IMR-90 (cell line): ENCODE measurements around the gene TCF4. TPM values are rescaled to one million over a fixed set of nuclear protein-coding genes. Genes with fewer than 3 reads are reported as not detected.

Source experiments
- ATAC-seq: fragments of 200-7000 bp; cut with Tn5 transposase; 2 replicates; pipeline ENCODE4 v1.9.1; 2020; ENCODE audit warnings: low read depth, mild to moderate bottlenecking, moderate library complexity
- BruUV-seq: library from RNA; stranded (reverse); fragments of 400-500 nt; replicated peaks from 2 replicates; lab custom pipeline; 2021; lab: Mats Ljungman, UMichigan
- CTCF ChIA-PET: fragments of 300-600 bp; formaldehyde crosslinking; extraction: SDS; loops from one replicate; lab custom pipeline; 2021; ENCODE audit warnings: antibody characterized with exemption; lab: Yijun Ruan, JAX
- POLR2A ChIA-PET: fragments of 300-600 bp; sonication (Branson Sonifier 250); formaldehyde crosslinking; loops from one replicate; lab custom pipeline; 2022; ENCODE audit warnings: antibody characterized with exemption; ENCODE audit not compliant: unreplicated experiment; lab: Charles Lee
- DNase-seq: peaks from one replicate; pipeline ENCODE4 v3.0.0; 2013
- H2AFZ ChIP-seq: replicated peaks from 2 replicates; pipeline ENCODE3; 2013; ENCODE audit warnings: low read length, mild to moderate bottlenecking; ENCODE audit not compliant: poor library complexity
- H2AK5ac ChIP-seq: 2 replicates; pipeline ENCODE4 v1.6.1; 2013; ENCODE audit warnings: low read depth, low read length, inconsistent platforms
- H2AK9ac ChIP-seq: replicated peaks from 2 replicates; pipeline ENCODE3; 2013; ENCODE audit warnings: mild to moderate bottlenecking, low read depth, low read length, moderate library complexity; ENCODE audit not compliant: poor library complexity
- H2BK120ac ChIP-seq: 2 replicates; pipeline ENCODE4 v1.6.1; 2013; ENCODE audit warnings: low read depth, low read length, inconsistent platforms
- H2BK15ac ChIP-seq: 3 replicates; pipeline ENCODE4 v1.6.1; 2013; ENCODE audit warnings: low read depth, low read length, inconsistent platforms
- H2BK20ac ChIP-seq: 2 replicates; pipeline ENCODE4 v1.6.1; 2013; ENCODE audit warnings: low read depth, mild to moderate bottlenecking, inconsistent platforms, low read length, moderate library complexity
- H2BK5ac ChIP-seq: 2 replicates; pipeline ENCODE4 v1.6.1; 2013; ENCODE audit warnings: mild to moderate bottlenecking, low read depth, low read length, inconsistent platforms; ENCODE audit not compliant: poor library complexity, severe bottlenecking
- H3K14ac ChIP-seq: replicated peaks from 2 replicates; pipeline ENCODE4 v1.6.1; 2013; ENCODE audit warnings: low read depth, low read length, inconsistent platforms
- H3K18ac ChIP-seq: 2 replicates; pipeline ENCODE4 v1.6.1; 2013; ENCODE audit warnings: low read depth, low read length, control low read depth
- H3K23ac ChIP-seq: 2 replicates; pipeline ENCODE4 v1.6.1; 2013; ENCODE audit warnings: low read depth, low read length, inconsistent platforms
- H3K27ac ChIP-seq: 2 replicates; pipeline ENCODE4 v1.5.1; 2013; ENCODE audit warnings: mild to moderate bottlenecking, control low read depth, low read length; ENCODE audit not compliant: insufficient read depth
- H3K27me3 ChIP-seq: 2 replicates; pipeline ENCODE4 v1.6.1; 2013; ENCODE audit warnings: low read length; ENCODE audit not compliant: control insufficient read depth, insufficient read depth
- H3K36me3 ChIP-seq: 2 replicates; pipeline ENCODE4 v1.6.1; 2013; ENCODE audit warnings: low read length, mixed read lengths; ENCODE audit not compliant: control insufficient read depth, insufficient read depth
- H3K4ac ChIP-seq: 2 replicates; pipeline ENCODE4 v1.6.1; 2013; ENCODE audit warnings: low read depth, low read length, inconsistent platforms
- H3K4me1 ChIP-seq: 2 replicates; pipeline ENCODE4 v1.6.1; 2013; ENCODE audit warnings: low read length, mixed read lengths; ENCODE audit not compliant: control insufficient read depth, insufficient read depth
- H3K4me2 ChIP-seq: 2 replicates; pipeline ENCODE4 v1.6.1; 2013; ENCODE audit warnings: low read depth, mild to moderate bottlenecking, control low read depth, low read length, moderate library complexity
- H3K4me3 ChIP-seq: 2 replicates; pipeline ENCODE4 v1.5.1; 2013; ENCODE audit warnings: low read depth, mild to moderate bottlenecking, control low read depth, low read length, moderate library complexity; ENCODE audit not compliant: insufficient read depth
- H3K56ac ChIP-seq: 2 replicates; pipeline ENCODE4 v1.6.1; 2013; ENCODE audit warnings: low read length, inconsistent platforms; ENCODE audit not compliant: insufficient read depth; ENCODE audit errors: extremely low read depth
- H3K79me1 ChIP-seq, 2 experiments: 2 replicates each; pipeline ENCODE4 v1.6.1; 2013; ENCODE audit warnings: low read length in 2 of 2, inconsistent platforms in 1 of 2, low read depth in 1 of 2
- H3K9ac ChIP-seq: 2 replicates; pipeline ENCODE4 v1.6.1; 2013; ENCODE audit warnings: low read depth, low read length, control low read depth
- H3K9me1 ChIP-seq: 2 replicates; pipeline ENCODE4 v1.6.1; 2013; ENCODE audit warnings: low read length, inconsistent platforms; ENCODE audit not compliant: insufficient read depth
- H3K9me3 ChIP-seq: 2 replicates; pipeline ENCODE4 v1.6.1; 2013; ENCODE audit warnings: low read length; ENCODE audit not compliant: control insufficient read depth, insufficient read depth
- H4K20me1 ChIP-seq: 2 replicates; pipeline ENCODE4 v1.6.1; 2013; ENCODE audit warnings: low read length, inconsistent platforms; ENCODE audit not compliant: insufficient read depth
- H4K5ac ChIP-seq: 2 replicates; pipeline ENCODE4 v1.6.1; 2013; ENCODE audit warnings: mild to moderate bottlenecking, low read depth, low read length, control low read depth
- H4K8ac ChIP-seq, 2 experiments: 2 replicates each; pipeline ENCODE4 v1.6.1; 2013; ENCODE audit warnings: low read depth in 2 of 2, low read length in 2 of 2, control low read depth in 1 of 2, inconsistent platforms in 1 of 2
- H4K91ac ChIP-seq: 2 replicates; pipeline ENCODE4 v1.6.1; 2013; ENCODE audit warnings: low read depth, low read length, inconsistent platforms; ENCODE audit not compliant: insufficient read depth
- BHLHE40 ChIP-seq: fragments of 150-350 bp; IDR thresholded peaks from 2 replicates; pipeline ENCODE4 v1.6.1; 2016; ENCODE audit warnings: mild to moderate bottlenecking, low read depth, low read length
- WGBS, 2 experiments: methylation state at CpG; one replicate each; pipeline versions ENCODE4 v1.1.5 to v1.1.7; 2013; ENCODE audit warnings: missing lambda C conversion rate in 2 of 2; ENCODE audit not compliant: insufficient read length in 1 of 2; ENCODE audit errors: extremely low coverage in 2 of 2; 5-methylcytosine and 5-hydroxymethylcytosine counted together
- dilution Hi-C: fragments of 300-500 bp; cut with HindIII; formaldehyde crosslinking; loops from one replicate; pipeline ENCODE4 v1.14.3; 2018; ENCODE audit warnings: low sequenced_read_pairs; ENCODE audit not compliant: unreplicated experiment
- in situ Hi-C: fragments of 300-500 bp; cut with MboI; formaldehyde crosslinking; loops from 3 replicates; pipeline ENCODE4 v1.14.3; 2019; ENCODE audit warnings: low sequenced_read_pairs, inconsistent platforms, mixed read lengths
- intact Hi-C: fragments of 100-400 bp; cut with micrococcal nuclease; formaldehyde crosslinking; loops from 2 replicates; pipeline ENCODE4 v1.10.0; 2022
- polyA plus RNA-seq, 3 experiments: library from polyadenylated mRNA; depleted of rRNA; stranded (reverse); fragments of >200 nt; gene quantifications; 2 replicates each; pipeline ENCODE4 v1.2.3, GENCODE V29; 2012; ENCODE audit warnings: low replicate concordance in 1 of 3
- total RNA-seq: library from RNA; depleted of rRNA; stranded (reverse); fragments of >200 nt; gene quantifications from 2 replicates; pipeline ENCODE4 v1.2.3, GENCODE V29; 2012

The TCF4 gene
- total and polyA plus RNA-seq, 2 of the 4 experiments (the other 2 are of a cell fraction), result 30.0 to 87.1 TPM

DNA sequence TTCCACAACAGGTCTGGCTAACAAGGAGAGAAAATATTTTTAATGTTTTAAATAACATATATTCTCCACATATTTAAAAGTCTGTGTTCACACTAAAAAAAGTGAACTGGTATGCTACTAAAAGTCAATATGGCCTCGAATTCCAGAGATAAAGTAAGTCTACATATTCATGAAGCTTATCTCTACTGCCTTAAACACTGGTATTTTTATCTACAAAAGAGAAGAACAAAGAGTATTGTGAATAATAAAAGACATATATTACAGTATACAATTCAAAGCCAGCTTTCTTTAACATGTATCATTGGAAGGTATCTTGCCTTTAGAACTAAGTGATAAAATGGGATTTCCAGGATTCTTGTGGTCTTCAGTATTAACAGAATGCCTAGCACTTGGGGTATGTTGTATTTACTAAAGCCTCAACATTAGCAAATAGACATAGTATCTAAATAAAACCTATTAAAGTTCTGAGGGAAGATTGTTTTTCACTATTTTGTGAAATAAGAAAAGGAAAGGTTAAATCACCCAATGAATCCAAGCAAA is 325.9 kb downstream of the TCF4 start:
- H2AK5ac ChIP-seq, result no peak overlapping the region
- ATAC-seq (no peak), DNase-seq (no peak)
- no peaks in the 10 kb centered on the region for H3K9me3 ChIP-seq
- H2AK9ac ChIP-seq, result no peak overlapping the region
- dilution Hi-C loops (no loop called here), in situ Hi-C loops (no loop called here), intact Hi-C loops (no loop called here)
- H3K79me1 ChIP-seq, result peaks cover 16 to 33% of the 10 kb centered on the region in 2 experiments
- WGBS, 2 experiments, result no CpG with 5 or more reads among the region's 1 CpG
- peaks cover 7% of the 10 kb centered on the region for H3K9me1 ChIP-seq
- no peak overlapping the region for H3K14ac ChIP-seq
- H3K56ac ChIP-seq, result no peak overlapping the region
- H2AFZ ChIP-seq, result no peak overlapping the region
- no peak overlapping the region for H2BK15ac ChIP-seq
- no peak overlapping the region for H3K23ac ChIP-seq
- no peaks in the 10 kb centered on the region; the same call in 1 of the 2 replicates for H3K4me1 ChIP-seq
- H3K36me3 ChIP-seq, result peaks cover 34% of the 10 kb centered on the region
- no peak overlapping the region for H2BK20ac ChIP-seq
- no peaks in the 10 kb centered on the region for H4K20me1 ChIP-seq
- H3K27me3 ChIP-seq, result no peaks in the 10 kb centered on the region
- ChIA-PET CTCF (no interaction called here), POLR2A (no interaction called here)
- no peak overlapping the region for H3K4me2 ChIP-seq
- no peak overlapping the region for H4K91ac ChIP-seq
- H4K8ac ChIP-seq, result no peak overlapping the region
- H3K4ac ChIP-seq, result no peak overlapping the region
- TF ChIP-seq BHLHE40, result no peak
- H3K4me3 ChIP-seq, result no peak overlapping the region
- H2BK120ac ChIP-seq, result no peak overlapping the region
- no peak overlapping the region for H3K18ac ChIP-seq
- BruUV-seq, result no TSS peak
- H2BK5ac ChIP-seq, result no peak overlapping the region
- H3K9ac ChIP-seq, result no peak overlapping the region
- no peak overlapping the region for H4K5ac ChIP-seq
- no peak overlapping the region for H3K27ac ChIP-seq
